Neutrophil (primary cell): ENCODE results near the gene TMEM80.

Source experiments
- H3K27ac ChIP-seq: fragments of 200-600 bp; sonication (generic); 2 replicates; pipeline ENCODE4 v1.5.1; 2016; ENCODE audit warnings: mild to moderate bottlenecking, moderate library complexity
- H3K27me3 ChIP-seq: fragments of 200-600 bp; sonication (generic); 2 replicates; pipeline ENCODE4 v1.6.0; 2016; ENCODE audit warnings: mild to moderate bottlenecking
- H3K36me3 ChIP-seq: fragments of 200-600 bp; sonication (generic); 2 replicates; pipeline ENCODE4 v1.5.1; 2017
- H3K4me1 ChIP-seq, 2 experiments: fragments of 200-600 bp in 1 of 2; sonication (generic) in 1 of 2; 1 replicate in 1 of 2; 2 replicates in 1 of 2; pipeline versions ENCODE4 v1.5.1 to v1.6.1; 2013 to 2016; ENCODE audit warnings: low read depth in 1 of 2, low read length in 1 of 2, mild to moderate bottlenecking in 1 of 2, moderate library complexity in 1 of 2; ENCODE audit not compliant: control insufficient read depth in 1 of 2, insufficient read depth in 1 of 2
- H3K4me3 ChIP-seq, 2 experiments: fragments of 200-600 bp in 1 of 2; sonication (generic) in 1 of 2; 1 replicate in 1 of 2; 2 replicates in 1 of 2; pipeline ENCODE4 v1.5.1; 2013 to 2016; ENCODE audit warnings: low read depth in 1 of 2, low read length in 1 of 2, mild to moderate bottlenecking in 1 of 2, moderate library complexity in 1 of 2
- H3K9me3 ChIP-seq: fragments of 200-600 bp; sonication (generic); 2 replicates; pipeline ENCODE4 v1.5.1; 2016
- TF ChIP-seq, protein P1 (sequence below): fragments of 200-600 bp; sonication (generic); IDR thresholded peaks from 2 replicates; pipeline ENCODE4 v1.5.1; 2016; ENCODE audit warnings: antibody characterized with exemption

Gene TMEM80

DNA sequence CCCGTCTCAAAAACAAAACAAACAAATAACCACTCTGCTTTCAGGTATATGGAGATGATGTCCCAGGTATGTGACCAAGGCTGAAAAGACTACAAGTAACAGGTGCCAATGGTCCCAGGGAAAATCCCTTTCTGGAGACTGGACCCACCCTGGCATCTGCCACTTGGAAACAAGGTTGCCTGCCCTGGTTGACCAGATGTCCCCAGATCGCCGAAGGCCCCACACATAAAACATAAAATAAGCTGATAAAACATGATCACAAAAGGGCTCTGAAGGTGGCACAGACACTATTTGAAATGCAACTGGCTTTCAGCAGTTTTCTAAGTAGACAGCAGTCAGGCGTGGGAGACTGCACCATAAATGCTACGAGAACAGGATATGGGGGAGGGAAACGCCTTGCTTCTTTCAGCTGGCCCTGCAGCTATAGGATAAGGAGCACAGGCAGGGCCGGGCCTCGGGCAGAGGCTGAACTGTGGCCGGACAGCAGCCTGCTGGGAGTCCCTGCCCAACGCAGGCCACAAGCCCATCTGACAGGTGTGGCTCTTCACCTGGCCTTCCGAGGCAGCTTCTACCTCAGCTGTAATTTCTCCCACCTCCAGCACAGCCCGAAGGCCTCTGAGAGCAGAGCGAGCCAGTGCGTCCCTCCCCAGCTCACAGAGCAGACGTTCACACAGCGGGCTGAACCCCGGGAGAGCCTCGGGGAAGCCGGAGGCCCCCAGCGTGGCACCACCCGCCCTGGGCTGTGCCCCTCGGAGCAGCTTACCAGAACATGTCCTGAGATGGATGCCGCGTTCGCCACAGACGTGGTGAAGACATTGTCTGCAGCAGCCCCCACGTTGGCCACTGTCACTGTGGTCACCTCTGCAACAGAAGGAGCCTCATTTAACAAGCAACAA is 4.6 kb upstream of the TMEM80 start:
- Histone ChIP-seq H3K27ac (no peak overlapping the region), H3K4me1 (peaks cover 14 to 16% of the 10 kb centered on the region in 2 experiments), H3K4me3 (no peak overlapping the region), H3K27me3 (no peaks in the 10 kb centered on the region), H3K9me3 (no peaks in the 10 kb centered on the region), H3K36me3 (peaks cover 39% of the 10 kb centered on the region)
- TF ChIP-seq, protein P1, sequence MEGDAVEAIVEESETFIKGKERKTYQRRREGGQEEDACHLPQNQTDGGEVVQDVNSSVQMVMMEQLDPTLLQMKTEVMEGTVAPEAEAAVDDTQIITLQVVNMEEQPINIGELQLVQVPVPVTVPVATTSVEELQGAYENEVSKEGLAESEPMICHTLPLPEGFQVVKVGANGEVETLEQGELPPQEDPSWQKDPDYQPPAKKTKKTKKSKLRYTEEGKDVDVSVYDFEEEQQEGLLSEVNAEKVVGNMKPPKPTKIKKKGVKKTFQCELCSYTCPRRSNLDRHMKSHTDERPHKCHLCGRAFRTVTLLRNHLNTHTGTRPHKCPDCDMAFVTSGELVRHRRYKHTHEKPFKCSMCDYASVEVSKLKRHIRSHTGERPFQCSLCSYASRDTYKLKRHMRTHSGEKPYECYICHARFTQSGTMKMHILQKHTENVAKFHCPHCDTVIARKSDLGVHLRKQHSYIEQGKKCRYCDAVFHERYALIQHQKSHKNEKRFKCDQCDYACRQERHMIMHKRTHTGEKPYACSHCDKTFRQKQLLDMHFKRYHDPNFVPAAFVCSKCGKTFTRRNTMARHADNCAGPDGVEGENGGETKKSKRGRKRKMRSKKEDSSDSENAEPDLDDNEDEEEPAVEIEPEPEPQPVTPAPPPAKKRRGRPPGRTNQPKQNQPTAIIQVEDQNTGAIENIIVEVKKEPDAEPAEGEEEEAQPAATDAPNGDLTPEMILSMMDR, result no peak

DNA sequence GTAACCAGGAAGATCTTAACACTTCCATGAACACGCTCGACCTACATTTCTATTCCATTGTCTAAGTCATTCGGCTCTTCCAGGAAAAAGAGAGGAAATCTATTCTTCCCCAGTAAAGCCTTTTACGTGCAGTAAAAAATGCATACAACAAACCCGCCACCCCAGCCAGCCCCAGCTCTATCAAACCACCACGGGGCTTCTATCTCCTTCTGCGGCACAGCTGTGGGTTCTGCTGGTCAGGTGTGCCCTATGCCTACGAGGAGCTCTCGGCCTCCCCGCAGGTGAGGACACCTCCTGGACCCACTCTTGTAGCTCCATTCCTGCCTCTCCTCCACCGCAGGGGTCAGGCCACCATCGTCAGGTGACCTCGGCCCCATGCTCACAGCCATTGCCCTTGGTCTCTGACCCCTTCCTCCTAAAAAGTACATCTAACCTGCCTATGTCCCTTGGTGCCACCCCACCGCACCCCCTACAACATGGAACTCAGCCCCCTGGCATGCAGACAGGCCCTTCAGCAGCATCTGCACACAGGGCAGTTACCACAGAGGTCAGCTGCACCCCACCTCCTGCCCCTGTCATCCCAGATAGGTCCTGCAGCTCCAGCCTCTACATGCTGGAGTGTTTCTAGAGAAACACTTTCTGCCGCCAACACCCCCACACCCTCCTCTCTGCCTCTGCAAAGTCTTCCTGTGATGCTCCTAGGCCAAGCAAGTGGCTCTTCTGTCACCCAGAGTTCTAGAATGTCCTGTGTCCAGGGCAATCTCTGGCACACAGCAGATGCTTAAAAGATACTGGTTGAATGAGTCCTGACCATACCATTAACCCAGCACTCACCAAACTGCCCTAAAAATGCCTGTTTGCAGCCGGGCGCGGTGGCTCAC is 3.7 kb upstream of the TMEM80 start:
- Histone ChIP-seq H3K27me3 (no peaks in the 10 kb centered on the region), H3K4me1 (peaks cover 24 to 26% of the 10 kb centered on the region in 2 experiments), H3K36me3 (peaks cover 32% of the 10 kb centered on the region), H3K27ac (no peak overlapping the region), H3K4me3 (no peak overlapping the region), H3K9me3 (no peaks in the 10 kb centered on the region)
- TF ChIP-seq, protein P1, result no peak

- Histone ChIP-seq H3K27me3 (no peaks in the 10 kb centered on the region), H3K9me3 (no peaks in the 10 kb centered on the region), H3K36me3 (peaks cover 22% of the 10 kb centered on the region), H3K4me1 (peaks cover 33 to 34% of the 10 kb centered on the region in 2 experiments), H3K4me3 (no peak overlapping the region), H3K27ac (no peak overlapping the region)
- TF ChIP-seq, protein P1, result no peak
Measured at GRCh38 chr11:692824-693414, 2.7 kb upstream of the TMEM80 start.

GRCh38 chr11:693415-693831 is 2.2 kb upstream of the TMEM80 start:
- Histone ChIP-seq H3K4me1 (peaks cover 33 to 36% of the 10 kb centered on the region in 2 experiments), H3K27ac (no peak overlapping the region), H3K4me3 (no peak overlapping the region), H3K9me3 (no peaks in the 10 kb centered on the region), H3K36me3 (peaks cover 17% of the 10 kb centered on the region), H3K27me3 (no peaks in the 10 kb centered on the region)
- TF ChIP-seq, protein P1, result no peak

GRCh38 chr11:693887-694562 is 1.6 kb upstream of the TMEM80 start:
- no peaks in the 10 kb centered on the region for H3K9me3 ChIP-seq
- TF ChIP-seq, protein P1, result no peak
- peaks cover 33 to 36% of the 10 kb centered on the region in 2 experiments for H3K4me1 ChIP-seq
- H3K4me3 ChIP-seq, result peak overlapping the region; percentile 87 to 90
- peak overlapping the region; percentile 98 for H3K27ac ChIP-seq
- H3K27me3 ChIP-seq, result no peaks in the 10 kb centered on the region
- peaks cover 12% of the 10 kb centered on the region for H3K36me3 ChIP-seq
